CD14-positive monocyte (primary cell): ENCODE data around the gene ADAMTS13. TPM values are rescaled to one million over a fixed set of nuclear protein-coding genes. Genes with fewer than 3 reads are reported as not detected.

Source experiments
- DNase-seq, 3 donors: peaks; one replicate each; pipeline ENCODE4 v3.0.0-alpha.2; 2011 to 2022
- H2AFZ ChIP-seq: 2 replicates; pipeline ENCODE4 v1.6.0; 2012; ENCODE audit warnings: mild to moderate bottlenecking, low read depth, low read length, inconsistent platforms; ENCODE audit not compliant: insufficient read depth, poor library complexity, severe bottlenecking
- H3K27ac ChIP-seq, 2 donors: 1 replicate in 1 of 2; 2 replicates in 1 of 2; pipeline ENCODE4 v1.5.1; 2012 to 2013; ENCODE audit warnings: low read length in 2 of 2, control low read depth in 1 of 2, inconsistent platforms in 1 of 2, low read depth in 1 of 2, mild to moderate bottlenecking in 1 of 2
- H3K27me3 ChIP-seq, 2 donors: one replicate each; pipeline versions ENCODE4 v1.6.0 to v1.6.1; 2011 to 2013; ENCODE audit warnings: low read length in 2 of 2; ENCODE audit not compliant: control insufficient read depth in 2 of 2, insufficient read depth in 2 of 2
- H3K36me3 ChIP-seq, 2 donors: replicated peaks in 1 of 2; 1 replicate in 1 of 2; 2 replicates in 1 of 2; pipeline versions ENCODE4 v1.5.1 to v1.6.1; 2012 to 2013; ENCODE audit warnings: low read length in 2 of 2, control low read depth in 1 of 2, inconsistent platforms in 1 of 2, mild to moderate bottlenecking in 1 of 2; ENCODE audit not compliant: insufficient read depth in 2 of 2, control insufficient read depth in 1 of 2
- H3K4me1 ChIP-seq, 2 donors: 1 replicate in 1 of 2; 2 replicates in 1 of 2; pipeline versions ENCODE4 v1.5.1 to v1.6.1; 2012 to 2013; ENCODE audit warnings: low read length in 2 of 2, control low read depth in 1 of 2, inconsistent platforms in 1 of 2, mild to moderate bottlenecking in 1 of 2, moderate library complexity in 1 of 2; ENCODE audit not compliant: insufficient read depth in 2 of 2, control insufficient read depth in 1 of 2
- H3K4me2 ChIP-seq: replicated peaks from 2 replicates; pipeline ENCODE3; 2012; ENCODE audit warnings: low read length, moderate library complexity, mild to moderate bottlenecking; ENCODE audit not compliant: poor library complexity, severe bottlenecking; ENCODE audit errors: extremely low read depth
- H3K4me3 ChIP-seq, 3 experiments: fragments of 200-600 bp in 1 of 3; sonication (generic) in 1 of 3; replicated peaks in 1 of 3; 1 replicate in 2 of 3; 2 replicates in 1 of 3; pipeline ENCODE4 v1.5.1; 2011 to 2013; ENCODE audit warnings: low read length in 3 of 3, mild to moderate bottlenecking in 3 of 3, control low read depth in 2 of 3, low read depth in 2 of 3, inconsistent platforms in 1 of 3, moderate library complexity in 1 of 3
- H3K79me2 ChIP-seq: 2 replicates; pipeline ENCODE4 v1.6.0; 2012; ENCODE audit warnings: mild to moderate bottlenecking, control low read depth, inconsistent platforms, low read length, moderate library complexity; ENCODE audit not compliant: insufficient read depth
- H3K9ac ChIP-seq: 2 replicates; pipeline ENCODE4 v1.6.0; 2017; ENCODE audit warnings: low read length, mild to moderate bottlenecking; ENCODE audit not compliant: insufficient read depth, poor library complexity, severe bottlenecking
- H3K9me3 ChIP-seq, 2 donors: replicated peaks in 1 of 2; 1 replicate in 1 of 2; 2 replicates in 1 of 2; pipeline versions ENCODE4 v1.5.1 to v1.6.1; 2012 to 2013; ENCODE audit warnings: low read length in 2 of 2, control low read depth in 1 of 2; ENCODE audit not compliant: control insufficient read depth in 1 of 2, insufficient read depth in 1 of 2
- H4K20me1 ChIP-seq: 2 replicates; pipeline ENCODE4 v1.6.0; 2012; ENCODE audit warnings: mild to moderate bottlenecking, low read length, control low read depth, moderate library complexity; ENCODE audit not compliant: insufficient read depth
- H3K27ac Mint-ChIP-seq, 7 donors: one replicate each; pipeline ENCODE4 v1.8.0; 2020; ENCODE audit warnings: mild to moderate bottlenecking in 7 of 7, mixed read lengths in 7 of 7, moderate library complexity in 6 of 7, inconsistent platforms in 2 of 7
- H3K27me3 Mint-ChIP-seq, 3 donors: one replicate each; pipeline ENCODE4 v1.8.0; 2021 to 2022; ENCODE audit warnings: low read depth in 3 of 3, mild to moderate bottlenecking in 3 of 3, mixed read lengths in 3 of 3, moderate library complexity in 3 of 3, inconsistent platforms in 1 of 3
- H3K36me3 Mint-ChIP-seq, 2 donors: one replicate each; pipeline ENCODE4 v1.8.0; 2020; ENCODE audit warnings: mixed read lengths in 2 of 2, inconsistent platforms in 1 of 2, mild to moderate bottlenecking in 1 of 2
- H3K4me1 Mint-ChIP-seq: one replicate; pipeline ENCODE4 v1.8.0; 2020; ENCODE audit warnings: mild to moderate bottlenecking, mixed read lengths
- H3K4me3 Mint-ChIP-seq, 2 donors: one replicate each; pipeline ENCODE4 v1.8.0; 2020; ENCODE audit warnings: mild to moderate bottlenecking in 2 of 2, mixed read lengths in 2 of 2, moderate library complexity in 1 of 2
- H3K9me3 Mint-ChIP-seq, 7 donors: one replicate each; pipeline ENCODE4 v1.8.0; 2020 to 2022; ENCODE audit warnings: mixed read lengths in 7 of 7, mild to moderate bottlenecking in 6 of 7, moderate library complexity in 6 of 7, inconsistent platforms in 2 of 7
- CTCF ChIP-seq: fragments of 200-600 bp; IDR thresholded peaks from one replicate; pipeline ENCODE4 v1.8.0; 2022; ENCODE audit warnings: antibody characterized with exemption, mild to moderate bottlenecking
- WGBS: methylation state at CpG from one replicate; pipeline ENCODE4 v1.1.5; 2013; ENCODE audit warnings: missing lambda C conversion rate; ENCODE audit not compliant: insufficient coverage; 5-methylcytosine and 5-hydroxymethylcytosine counted together
- intact Hi-C, 2 donors: fragments of 100-400 bp; cut with micrococcal nuclease; formaldehyde crosslinking; loops; one replicate each; pipeline versions ENCODE4 v1.15.0 to v1.15.1; 2023
- polyA plus RNA-seq, 3 donors: library from polyadenylated mRNA; depleted of rRNA in 1 of 3; unstranded in 2 of 3; stranded (reverse) in 1 of 3; fragments of 300-500 nt in 2 of 3; fragments of >200 nt in 1 of 3; fragmentation: Illumina TruSeq in 2 of 3; gene quantifications; 1 replicate in 2 of 3; 2 replicates in 1 of 3; pipeline ENCODE4 v1.2.3, GENCODE V29; 2012 to 2021

ADAMTS13 gene
- polyA plus RNA-seq, 3 donors = 0.77 TPM; not detected in 2

- Mint-ChIP-seq H3K27ac (no peak overlapping the region), H3K9me3 (peaks cover 0 to 10% (median 4%) of the 10 kb centered on the region in 7 donors), H3K4me1 (peaks cover 4% of the 10 kb centered on the region), H3K36me3 (no peaks in the 10 kb centered on the region), H3K4me3 (peak overlapping the region in 1 of 2 donors; percentile 57), H3K27me3 (peaks cover 26 to 45% (median 39%) of the 10 kb centered on the region in 3 donors)
- Histone ChIP-seq H3K4me1 (peaks cover 5 to 8% of the 10 kb centered on the region in 2 donors), H2AFZ (no peak overlapping the region), H3K9ac (no peak overlapping the region), H3K27ac (no peak overlapping the region), H3K36me3 (no peaks in the 10 kb centered on the region), H4K20me1 (no peaks in the 10 kb centered on the region), H3K9me3 (peaks cover 4 to 16% of the 10 kb centered on the region in 2 donors), H3K79me2 (no peaks in the 10 kb centered on the region), H3K27me3 (peaks cover 13 to 26% of the 10 kb centered on the region in 2 donors), H3K4me2 (no peak overlapping the region), H3K4me3 (no peak overlapping the region)
- TF ChIP-seq CTCF = no peak
- DNase-seq = no peak
- 23% methylated on average over 47 of the region's 49 CpGs for WGBS
- intact Hi-C loops = no loop called here
Measured at GRCh38 chr9:133429641-133430161, 7.5 kb downstream of the ADAMTS13 start.

DNA sequence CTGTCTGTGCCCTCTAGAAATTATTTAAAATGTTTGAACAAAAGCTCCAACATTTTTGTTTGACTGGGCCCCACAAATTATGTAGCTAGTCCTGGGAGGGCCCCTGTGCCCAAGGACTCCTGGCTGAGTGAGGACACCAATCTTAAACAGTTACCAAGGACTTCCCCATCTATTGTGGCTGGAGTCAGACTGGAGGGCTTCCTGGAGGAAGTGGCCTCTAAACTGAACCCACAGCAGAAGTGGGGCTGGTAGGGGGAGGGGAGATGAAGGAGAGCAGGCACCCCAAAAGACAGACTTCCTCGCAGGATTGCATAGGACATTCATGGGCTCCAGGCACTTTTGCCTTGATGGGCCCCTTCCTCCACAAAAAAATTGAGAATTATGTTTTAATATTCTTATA is 8.1 kb downstream of the ADAMTS13 start:
- no CpG with 5 or more reads among the region's 1 CpG for WGBS
- H3K27me3 Mint-ChIP-seq = peaks cover 26 to 44% (median 39%) of the 10 kb centered on the region in 3 donors
- no peak overlapping the region for H3K27ac Mint-ChIP-seq
- no peaks in the 10 kb centered on the region for H4K20me1 ChIP-seq
- no peak overlapping the region for H3K4me3 ChIP-seq
- no peak for DNase-seq
- intact Hi-C loops = no loop called here
- no peak for TF ChIP-seq CTCF
- H3K79me2 ChIP-seq = no peaks in the 10 kb centered on the region
- H3K9ac ChIP-seq = no peak overlapping the region
- H3K9me3 ChIP-seq = peaks cover 4 to 16% of the 10 kb centered on the region in 2 donors
- H3K27ac ChIP-seq = no peak overlapping the region
- peaks cover 4% of the 10 kb centered on the region for H3K4me1 Mint-ChIP-seq
- H3K27me3 ChIP-seq = peaks cover 13 to 26% of the 10 kb centered on the region in 2 donors
- H3K9me3 Mint-ChIP-seq = peaks cover 0 to 10% (median 4%) of the 10 kb centered on the region in 7 donors
- H2AFZ ChIP-seq = no peak overlapping the region
- no peaks in the 10 kb centered on the region for H3K36me3 Mint-ChIP-seq
- H3K4me3 Mint-ChIP-seq = peak overlapping the region in 1 of 2 donors; percentile 65
- peaks cover 5 to 8% of the 10 kb centered on the region in 2 donors for H3K4me1 ChIP-seq
- no peak overlapping the region for H3K4me2 ChIP-seq
- H3K36me3 ChIP-seq = no peaks in the 10 kb centered on the region
